ENCODE results near the gene NPLOC4.

Gene NPLOC4

DNA sequence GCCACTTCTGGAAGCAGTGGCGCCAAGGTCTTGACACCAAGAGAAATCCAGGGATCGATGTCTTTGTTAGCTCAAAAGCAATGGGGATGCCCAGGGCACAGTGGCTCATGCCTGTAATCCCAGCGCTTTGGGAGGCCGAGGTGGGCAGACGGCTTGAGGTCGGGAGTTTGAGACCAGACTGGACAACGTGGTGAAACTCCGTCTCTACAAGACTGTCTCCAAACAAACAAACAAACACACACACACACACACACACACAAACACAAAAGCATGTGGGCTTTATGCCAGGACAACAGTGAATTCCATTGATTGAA is 62.3 kb downstream of the NPLOC4 start:
- Histone ChIP-seq H4K20me1 (ENCODE audit: low read depth, low read length) (no peaks in the 10 kb centered on the region), H3K27ac (ENCODE audit: low read depth, low read length) (no peak overlapping the region), H2AFZ (ENCODE audit: low read depth, low read length, severe bottlenecking) (no peak overlapping the region), H3F3A (ENCODE audit: insufficient read depth) (no peaks in the 10 kb centered on the region), H3K79me2 (ENCODE audit: insufficient read depth, low read length) (no peaks in the 10 kb centered on the region), H3K4me2 (ENCODE audit: low read depth, low read length, poor library complexity, severe bottlenecking) (no peak overlapping the region), H3K9me3 (ENCODE audit: insufficient read depth, low read length) (no peaks in the 10 kb centered on the region), H3K9me2 (replicated peaks; ENCODE audit: insufficient read depth, low read length) (no peaks in the 10 kb centered on the region), H3K9ac (ENCODE audit: low read length) (no peak overlapping the region), H3K36me3 (ENCODE audit: low read length) (no peaks in the 10 kb centered on the region), H3K27me3 (ENCODE audit: low read length) (no peaks in the 10 kb centered on the region), H3K4me3 (ENCODE audit: insufficient read depth, low read length, poor library complexity, severe bottlenecking) (no peak overlapping the region)
- no peak for TF ChIP-seq EZH2phosphoT487 (conservative IDR thresholded peaks at IDR 0.05; ENCODE audit: low read length)
- TF ChIP-seq, protein P1, sequence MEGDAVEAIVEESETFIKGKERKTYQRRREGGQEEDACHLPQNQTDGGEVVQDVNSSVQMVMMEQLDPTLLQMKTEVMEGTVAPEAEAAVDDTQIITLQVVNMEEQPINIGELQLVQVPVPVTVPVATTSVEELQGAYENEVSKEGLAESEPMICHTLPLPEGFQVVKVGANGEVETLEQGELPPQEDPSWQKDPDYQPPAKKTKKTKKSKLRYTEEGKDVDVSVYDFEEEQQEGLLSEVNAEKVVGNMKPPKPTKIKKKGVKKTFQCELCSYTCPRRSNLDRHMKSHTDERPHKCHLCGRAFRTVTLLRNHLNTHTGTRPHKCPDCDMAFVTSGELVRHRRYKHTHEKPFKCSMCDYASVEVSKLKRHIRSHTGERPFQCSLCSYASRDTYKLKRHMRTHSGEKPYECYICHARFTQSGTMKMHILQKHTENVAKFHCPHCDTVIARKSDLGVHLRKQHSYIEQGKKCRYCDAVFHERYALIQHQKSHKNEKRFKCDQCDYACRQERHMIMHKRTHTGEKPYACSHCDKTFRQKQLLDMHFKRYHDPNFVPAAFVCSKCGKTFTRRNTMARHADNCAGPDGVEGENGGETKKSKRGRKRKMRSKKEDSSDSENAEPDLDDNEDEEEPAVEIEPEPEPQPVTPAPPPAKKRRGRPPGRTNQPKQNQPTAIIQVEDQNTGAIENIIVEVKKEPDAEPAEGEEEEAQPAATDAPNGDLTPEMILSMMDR (IDR thresholded peaks at IDR 0.05; ENCODE audit: insufficient read depth, low read length, poor library complexity, severe bottlenecking), result no peak

DNA sequence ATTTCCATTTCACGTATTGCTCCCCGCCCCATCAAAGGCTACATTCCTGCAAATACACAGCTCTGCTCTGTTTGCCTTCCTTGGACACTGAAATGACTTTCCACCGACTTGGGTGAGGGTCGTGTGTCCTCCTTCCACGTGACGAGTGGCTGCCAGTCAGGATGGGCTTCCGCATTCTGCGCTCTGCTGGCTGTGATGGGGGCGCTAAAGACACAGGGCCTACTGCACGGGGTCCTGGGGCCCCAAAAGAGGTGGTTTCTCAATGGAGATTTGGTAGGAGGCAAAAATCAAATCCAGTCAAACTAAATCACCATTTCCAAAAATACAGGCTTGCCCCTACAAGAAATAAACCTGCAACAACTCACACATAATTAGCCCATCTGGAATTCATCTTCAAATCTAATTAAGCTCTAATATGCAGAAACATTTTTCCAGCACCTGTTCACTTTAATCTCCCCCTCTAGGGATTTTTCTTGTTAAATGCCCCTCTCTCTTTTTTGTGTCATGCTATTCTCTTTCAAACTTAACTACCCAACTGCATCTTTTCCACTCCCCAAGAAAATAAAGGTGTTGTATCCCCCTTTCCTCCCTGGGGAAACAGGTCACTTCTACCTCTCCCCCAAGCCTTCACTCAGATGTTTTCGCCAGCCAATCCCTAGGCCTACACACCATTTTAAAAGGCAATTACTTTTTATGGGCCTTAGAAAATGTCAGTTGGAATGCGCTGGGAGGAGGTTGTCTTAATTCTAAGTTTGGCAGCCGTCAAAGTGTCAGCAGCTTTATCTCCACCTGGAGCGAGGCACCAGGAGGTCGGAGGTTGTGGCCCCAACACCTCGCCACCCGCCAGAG is 62.9 kb downstream of the NPLOC4 start:
- H3K4me3 ChIP-seq (ENCODE audit: insufficient read depth, low read length, poor library complexity, severe bottlenecking), result no peak overlapping the region
- H3K36me3 ChIP-seq (ENCODE audit: low read length), result no peaks in the 10 kb centered on the region
- no peaks in the 10 kb centered on the region for H3K9me3 ChIP-seq (ENCODE audit: insufficient read depth, low read length)
- no peak overlapping the region for H2AFZ ChIP-seq (ENCODE audit: low read depth, low read length, severe bottlenecking)
- no peak overlapping the region for H3K4me2 ChIP-seq (ENCODE audit: low read depth, low read length, poor library complexity, severe bottlenecking)
- H3K79me2 ChIP-seq (ENCODE audit: insufficient read depth, low read length), result no peaks in the 10 kb centered on the region
- no peak overlapping the region for H3K9ac ChIP-seq (ENCODE audit: low read length)
- H3F3A ChIP-seq (ENCODE audit: insufficient read depth), result no peaks in the 10 kb centered on the region
- no peaks in the 10 kb centered on the region for H3K9me2 ChIP-seq (replicated peaks; ENCODE audit: insufficient read depth, low read length)
- H4K20me1 ChIP-seq (ENCODE audit: low read depth, low read length), result no peaks in the 10 kb centered on the region
- no peaks in the 10 kb centered on the region for H3K27me3 ChIP-seq (ENCODE audit: low read length)
- H3K27ac ChIP-seq (ENCODE audit: low read depth, low read length), result no peak overlapping the region
- TF ChIP-seq, protein P1 (IDR thresholded peaks at IDR 0.05; ENCODE audit: insufficient read depth, low read length, poor library complexity, severe bottlenecking), result no peak

DNA sequence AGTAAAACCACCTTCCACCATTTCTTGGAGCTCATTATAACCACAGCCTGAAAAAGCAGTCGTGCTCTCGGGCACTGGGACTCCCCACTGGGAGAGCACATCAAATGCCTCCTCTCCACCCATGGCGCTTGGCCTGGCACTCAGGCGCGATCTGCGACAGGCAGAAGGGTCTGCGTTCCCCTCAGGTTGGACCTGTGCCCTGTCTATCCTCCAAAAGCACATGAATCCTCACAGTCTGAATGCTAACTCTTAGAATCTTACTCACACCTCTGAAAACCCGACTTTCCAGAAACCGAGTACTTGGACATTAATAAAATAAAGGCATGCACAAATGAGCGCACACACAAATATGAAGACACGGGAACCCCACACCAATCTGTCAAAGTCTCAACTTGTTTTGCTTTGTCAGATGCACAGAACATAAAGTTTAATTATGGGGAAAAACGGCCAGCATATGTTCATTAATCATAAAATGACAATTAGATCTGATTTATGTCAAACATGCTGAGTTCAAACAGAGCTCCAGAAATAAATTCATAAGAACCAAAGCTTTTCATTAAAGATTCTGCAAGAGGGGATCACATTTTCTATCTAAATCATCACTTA is 64.2 kb downstream of the NPLOC4 start:
- no peaks in the 10 kb centered on the region for H4K20me1 ChIP-seq (ENCODE audit: low read depth, low read length)
- TF ChIP-seq, protein P1 (IDR thresholded peaks at IDR 0.05; ENCODE audit: insufficient read depth, low read length, poor library complexity, severe bottlenecking), result no peak
- TF ChIP-seq EZH2phosphoT487 (conservative IDR thresholded peaks at IDR 0.05; ENCODE audit: low read length), result no peak
- no peaks in the 10 kb centered on the region for H3K9me3 ChIP-seq (ENCODE audit: insufficient read depth, low read length)
- no peak overlapping the region for H3K9ac ChIP-seq (ENCODE audit: low read length)
- H3K27ac ChIP-seq (ENCODE audit: low read depth, low read length), result no peak overlapping the region
- H3K79me2 ChIP-seq (ENCODE audit: insufficient read depth, low read length), result no peaks in the 10 kb centered on the region
- H3F3A ChIP-seq (ENCODE audit: insufficient read depth), result no peaks in the 10 kb centered on the region
- no peak overlapping the region for H3K4me3 ChIP-seq (ENCODE audit: insufficient read depth, low read length, poor library complexity, severe bottlenecking)
- H3K4me2 ChIP-seq (ENCODE audit: low read depth, low read length, poor library complexity, severe bottlenecking), result no peak overlapping the region
- no peaks in the 10 kb centered on the region for H3K27me3 ChIP-seq (ENCODE audit: low read length)
- H3K9me2 ChIP-seq (replicated peaks; ENCODE audit: insufficient read depth, low read length), result no peaks in the 10 kb centered on the region
- no peak overlapping the region for H2AFZ ChIP-seq (ENCODE audit: low read depth, low read length, severe bottlenecking)
- H3K36me3 ChIP-seq (ENCODE audit: low read length), result no peaks in the 10 kb centered on the region
